HUES64 (cell line): ENCODE data around the gene KRT2.

Source experiments
- H3K27ac ChIP-seq: 2 replicates; pipeline ENCODE4 v1.7.0; 2013; ENCODE audit warnings: low read depth, low read length, inconsistent platforms
- H3K27me3 ChIP-seq: 2 replicates; pipeline ENCODE4 v1.6.1; 2013; ENCODE audit warnings: mild to moderate bottlenecking, low read length; ENCODE audit not compliant: insufficient read depth
- H3K36me3 ChIP-seq: 2 replicates; pipeline ENCODE4 v1.6.1; 2013; ENCODE audit warnings: mild to moderate bottlenecking, low read length; ENCODE audit not compliant: insufficient read depth
- H3K4me1 ChIP-seq: 2 replicates; pipeline ENCODE4 v1.6.1; 2013; ENCODE audit warnings: mild to moderate bottlenecking, low read length, moderate library complexity; ENCODE audit not compliant: insufficient read depth
- H3K4me3 ChIP-seq: 2 replicates; pipeline ENCODE4 v1.5.1; 2013; ENCODE audit warnings: mild to moderate bottlenecking, low read length, moderate library complexity
- H3K9ac ChIP-seq: 2 replicates; pipeline ENCODE4 v1.6.1; 2013; ENCODE audit warnings: mild to moderate bottlenecking, low read depth, low read length
- H3K9me3 ChIP-seq: 2 replicates; pipeline ENCODE4 v1.6.1; 2013; ENCODE audit warnings: low read depth, low read length; ENCODE audit not compliant: insufficient read depth
- WGBS: fragments of 150-250, 120-280 bp; methylation state at CpG from one replicate; pipeline ENCODE4 v1.1.7; 2013; ENCODE audit warnings: missing lambda C conversion rate; 5-methylcytosine and 5-hydroxymethylcytosine counted together

Gene KRT2

GRCh38 chr12:52604859-52605258, 47.2 kb downstream of the KRT2 start:
- no peak overlapping the region for H3K9ac ChIP-seq
- no peak overlapping the region for H3K4me3 ChIP-seq
- H3K27ac ChIP-seq, result no peak overlapping the region
- H3K36me3 ChIP-seq, result no peaks in the 10 kb centered on the region
- no peaks in the 10 kb centered on the region for H3K4me1 ChIP-seq
- H3K27me3 ChIP-seq, result no peaks in the 10 kb centered on the region
- H3K9me3 ChIP-seq, result no peaks in the 10 kb centered on the region

GRCh38 chr12:52603314-52603713, 48.7 kb downstream of the KRT2 start:
- 71% methylated on average over 2 of the region's 2 CpGs for WGBS

GRCh38 chr12:52602552-52602951, 49.5 kb downstream of the KRT2 start:
- 90% methylated on average over 5 of the region's 5 CpGs for WGBS
- H3K27ac ChIP-seq, result no peak overlapping the region
- H3K4me3 ChIP-seq, result no peak overlapping the region
- no peaks in the 10 kb centered on the region for H3K9me3 ChIP-seq
- no peaks in the 10 kb centered on the region for H3K4me1 ChIP-seq
- no peaks in the 10 kb centered on the region for H3K36me3 ChIP-seq
- no peak overlapping the region for H3K9ac ChIP-seq
- peaks cover 4% of the 10 kb centered on the region for H3K27me3 ChIP-seq

More at GRCh38 chr12:52603314-52603713, 48.7 kb downstream of the KRT2 start:
- H3K4me3 ChIP-seq, result no peak overlapping the region
- H3K27me3 ChIP-seq, result no peaks in the 10 kb centered on the region; the same call in 1 of the 2 replicates
- no peak overlapping the region for H3K9ac ChIP-seq
- H3K4me1 ChIP-seq, result no peaks in the 10 kb centered on the region
- H3K36me3 ChIP-seq, result no peaks in the 10 kb centered on the region
- H3K9me3 ChIP-seq, result no peaks in the 10 kb centered on the region
- no peak overlapping the region for H3K27ac ChIP-seq

GRCh38 chr12:52601671-52602070, 50.3 kb downstream of the KRT2 start:
- Histone ChIP-seq H3K4me1 (no peaks in the 10 kb centered on the region), H3K36me3 (no peaks in the 10 kb centered on the region), H3K9ac (no peak overlapping the region), H3K9me3 (no peaks in the 10 kb centered on the region), H3K4me3 (no peak overlapping the region), H3K27ac (no peak overlapping the region), H3K27me3 (peaks cover 5% of the 10 kb centered on the region)
- 92% methylated on average over 4 of the region's 4 CpGs for WGBS

GRCh38 chr12:52600941-52601481, 51.0 kb downstream of the KRT2 start, which contains the start of gene KRT72:
TSS of gene KRT72 (minus strand) at chr12:52601463. CDS start at chr12:52601452, 11 bp downstream.
- WGBS, result 95% methylated on average over 48 of the region's 48 CpGs
- H3K9me3 ChIP-seq, result no peaks in the 10 kb centered on the region
- no peak within 1 kb of the TSS for H3K27ac ChIP-seq
- no peaks in the 10 kb centered on the region for H3K4me1 ChIP-seq
- peaks cover 5% of the 10 kb centered on the region for H3K27me3 ChIP-seq
- H3K9ac ChIP-seq, result no peak within 1 kb of the TSS
- no peaks in the 10 kb centered on the region for H3K36me3 ChIP-seq
- no peak within 1 kb of the TSS for H3K4me3 ChIP-seq

GRCh38 chr12:52600475-52600874, 51.5 kb downstream of the KRT2 start:
- Histone ChIP-seq H3K4me1 (no peaks in the 10 kb centered on the region), H3K27ac (no peak overlapping the region), H3K9ac (no peak overlapping the region), H3K4me3 (no peak overlapping the region), H3K27me3 (peaks cover 5% of the 10 kb centered on the region), H3K9me3 (no peaks in the 10 kb centered on the region), H3K36me3 (no peaks in the 10 kb centered on the region)
- 94% methylated on average over 12 of the region's 12 CpGs for WGBS

GRCh38 chr12:52600071-52600470, 51.9 kb downstream of the KRT2 start:
- Histone ChIP-seq H3K4me1 (no peaks in the 10 kb centered on the region), H3K4me3 (no peak overlapping the region), H3K36me3 (no peaks in the 10 kb centered on the region), H3K27ac (no peak overlapping the region), H3K27me3 (peaks cover 5% of the 10 kb centered on the region), H3K9ac (no peak overlapping the region), H3K9me3 (no peaks in the 10 kb centered on the region)
- 81% methylated on average over 2 of the region's 2 CpGs for WGBS

- Histone ChIP-seq H3K4me3 (no peak overlapping the region), H3K36me3 (no peaks in the 10 kb centered on the region), H3K9ac (no peak overlapping the region), H3K27ac (no peak overlapping the region), H3K27me3 (peaks cover 5% of the 10 kb centered on the region), H3K9me3 (no peaks in the 10 kb centered on the region), H3K4me1 (no peaks in the 10 kb centered on the region)
- 92% methylated on average over 5 of the region's 5 CpGs for WGBS
Observed at GRCh38 chr12:52598966-52599365, 53.0 kb downstream of the KRT2 start.
